ENCODE data around the gene RXFP3. TPM values are rescaled to one million over a fixed set of nuclear protein-coding genes. Genes with fewer than 3 reads are reported as not detected.

Gene RXFP3
- total RNA-seq, 1 experiment from 2014 or later: not detected

GRCh38 chr5:33964132-33964700, 28.0 kb downstream of the RXFP3 start:
- no peak for DNase-seq (ENCODE audit: low spot score)
- BruUV-seq (replicated peaks): no TSS peak
- Histone ChIP-seq H3K27me3 (replicated peaks; ENCODE audit: insufficient read depth, low read depth, low read length, poor library complexity) (no peaks in the 10 kb centered on the region), H3K4me1 (ENCODE audit: insufficient read depth, low read length, poor library complexity, severe bottlenecking) (no peaks in the 10 kb centered on the region), H3K27ac (ENCODE audit: low read depth, low read length, poor library complexity, severe bottlenecking) (no peak overlapping the region), H3K4me3 (ENCODE audit: low read depth, low read length, poor library complexity, severe bottlenecking) (no peak overlapping the region), H3K36me3 (ENCODE audit: insufficient read depth, low read length, poor library complexity, severe bottlenecking) (no peaks in the 10 kb centered on the region), H3K9me3 (ENCODE audit: low read depth, low read length, poor library complexity, severe bottlenecking) (no peaks in the 10 kb centered on the region)
- TF ChIP-seq EZH2 (IDR thresholded peaks at IDR 0.05; ENCODE audit: borderline replicate concordance, low read depth, low read length, poor library complexity, severe bottlenecking) (no peak), CTCF (conservative IDR thresholded peaks at IDR 0.05; ENCODE audit: low read depth, low read length) (no peak)
- POLR2A ChIA-PET (ENCODE audit: low non-redundant PET): no interaction called here
- intact Hi-C loops (cut with micrococcal nuclease; ENCODE audit: unreplicated experiment): no loop called here
- CTCF ChIA-PET: no interaction called here

- no TSS peak for BruUV-seq (replicated peaks)
- H3K4me3 ChIP-seq (ENCODE audit: low read depth, low read length, poor library complexity, severe bottlenecking): no peak overlapping the region
- TF ChIP-seq CTCF (conservative IDR thresholded peaks at IDR 0.05; ENCODE audit: low read depth, low read length) (no peak), EZH2 (IDR thresholded peaks at IDR 0.05; ENCODE audit: borderline replicate concordance, low read depth, low read length, poor library complexity, severe bottlenecking) (no peak)
- H3K36me3 ChIP-seq (ENCODE audit: insufficient read depth, low read length, poor library complexity, severe bottlenecking): no peaks in the 10 kb centered on the region
- H3K9me3 ChIP-seq (ENCODE audit: low read depth, low read length, poor library complexity, severe bottlenecking): no peaks in the 10 kb centered on the region
- no peak for DNase-seq (ENCODE audit: low spot score)
- ChIA-PET CTCF (interaction anchor here (0.7 kb wide), 1 partner anchor 614 kb away, joined by 10 read pairs; no protein-coding TSS in a partner anchor), POLR2A (ENCODE audit: low non-redundant PET) (no interaction called here)
- H3K4me1 ChIP-seq (ENCODE audit: insufficient read depth, low read length, poor library complexity, severe bottlenecking): no peaks in the 10 kb centered on the region
- intact Hi-C loops (cut with micrococcal nuclease; ENCODE audit: unreplicated experiment): loop anchor here (2.0 kb wide), 1 partner anchor 496 kb away; no protein-coding TSS in a partner anchor
- H3K27ac ChIP-seq (ENCODE audit: low read depth, low read length, poor library complexity, severe bottlenecking): no peak overlapping the region
- no peaks in the 10 kb centered on the region for H3K27me3 ChIP-seq (replicated peaks; ENCODE audit: insufficient read depth, low read depth, low read length, poor library complexity)
Measured at GRCh38 chr5:33966805-33967204, 30.6 kb downstream of the RXFP3 start.

- DNase-seq (ENCODE audit: low spot score): no peak
- H3K27me3 ChIP-seq (replicated peaks; ENCODE audit: insufficient read depth, low read depth, low read length, poor library complexity): no peaks in the 10 kb centered on the region
- ChIA-PET CTCF (interaction anchor here (0.6 kb wide), 1 partner anchor 182 kb away, joined by 3 read pairs; no protein-coding TSS in a partner anchor), POLR2A (ENCODE audit: low non-redundant PET) (no interaction called here)
- intact Hi-C loops (cut with micrococcal nuclease; ENCODE audit: unreplicated experiment): no loop called here
- H3K4me1 ChIP-seq (ENCODE audit: insufficient read depth, low read length, poor library complexity, severe bottlenecking): no peaks in the 10 kb centered on the region
- no peak overlapping the region for H3K27ac ChIP-seq (ENCODE audit: low read depth, low read length, poor library complexity, severe bottlenecking)
- no peaks in the 10 kb centered on the region for H3K9me3 ChIP-seq (ENCODE audit: low read depth, low read length, poor library complexity, severe bottlenecking)
- BruUV-seq (replicated peaks): no TSS peak
- H3K4me3 ChIP-seq (ENCODE audit: low read depth, low read length, poor library complexity, severe bottlenecking): no peak overlapping the region
- TF ChIP-seq EZH2 (IDR thresholded peaks at IDR 0.05; ENCODE audit: borderline replicate concordance, low read depth, low read length, poor library complexity, severe bottlenecking) (no peak), CTCF (conservative IDR thresholded peaks at IDR 0.05; ENCODE audit: low read depth, low read length) (no peak)
- no peaks in the 10 kb centered on the region for H3K36me3 ChIP-seq (ENCODE audit: insufficient read depth, low read length, poor library complexity, severe bottlenecking)
Measured at GRCh38 chr5:33968211-33969005, 32.2 kb downstream of the RXFP3 start.

Data from A673 (cell line).